H7 (cell line): ENCODE results near the gene PPP2R2B. TPM values are rescaled to one million over a fixed set of nuclear protein-coding genes. Genes with fewer than 3 reads are reported as not detected.

ENCODE experiments used
- DNase-seq: peaks from one replicate; pipeline ENCODE4 v3.0.0; 2012
- H3K27me3 ChIP-seq: 2 replicates; pipeline ENCODE4 v1.6.0; 2011; ENCODE audit warnings: mild to moderate bottlenecking, low read length; ENCODE audit not compliant: control insufficient read depth, insufficient read depth
- H3K36me3 ChIP-seq: replicated peaks from 2 replicates; pipeline ENCODE4 v1.5.1; 2011; ENCODE audit warnings: low read length; ENCODE audit not compliant: control insufficient read depth, insufficient read depth
- H3K4me3 ChIP-seq: 2 replicates; pipeline ENCODE4 v1.5.1; 2011; ENCODE audit warnings: low read depth, mild to moderate bottlenecking, control low read depth, low read length, moderate library complexity; ENCODE audit not compliant: insufficient read depth
- total RNA-seq: library from RNA; depleted of rRNA; stranded (reverse); fragments of >200 nt; shearing (Covaris generic); gene quantifications from 2 replicates; pipeline ENCODE4 v1.2.3, GENCODE V29; 2014

PPP2R2B gene
- total RNA-seq, 1 experiment from 2014 or later: 60.2 TPM

- H3K27me3 ChIP-seq: no peaks in the 10 kb centered on the region
- H3K4me3 ChIP-seq: no peak overlapping the region
- no peaks in the 10 kb centered on the region for H3K36me3 ChIP-seq
- DNase-seq: no peak
Measured at GRCh38 chr5:146796144-146796543, 82.4 kb downstream of the PPP2R2B start.

- Histone ChIP-seq H3K36me3 (no peaks in the 10 kb centered on the region), H3K27me3 (no peaks in the 10 kb centered on the region), H3K4me3 (no peak overlapping the region)
- no peak for DNase-seq
Measured at GRCh38 chr5:146794326-146795029, 84.1 kb downstream of the PPP2R2B start.

- DNase-seq: no peak
- Histone ChIP-seq H3K36me3 (no peaks in the 10 kb centered on the region), H3K4me3 (no peak overlapping the region), H3K27me3 (no peaks in the 10 kb centered on the region)
Measured at GRCh38 chr5:146793709-146794108, 84.8 kb downstream of the PPP2R2B start.

- no peaks in the 10 kb centered on the region for H3K27me3 ChIP-seq
- no peak for DNase-seq
- H3K4me3 ChIP-seq: no peak overlapping the region
- H3K36me3 ChIP-seq: no peaks in the 10 kb centered on the region
Measured at GRCh38 chr5:146791471-146791870, 87.1 kb downstream of the PPP2R2B start.

GRCh38 chr5:146789712-146790653, 88.6 kb downstream of the PPP2R2B start:
- DNase-seq: peak; percentile 19
- no peaks in the 10 kb centered on the region for H3K27me3 ChIP-seq
- no peak overlapping the region for H3K4me3 ChIP-seq
- no peaks in the 10 kb centered on the region for H3K36me3 ChIP-seq

GRCh38 chr5:146788898-146789297, 89.7 kb downstream of the PPP2R2B start:
- no peak overlapping the region for H3K4me3 ChIP-seq
- peak; percentile 28 for DNase-seq
- H3K27me3 ChIP-seq: no peaks in the 10 kb centered on the region
- H3K36me3 ChIP-seq: no peaks in the 10 kb centered on the region

- H3K4me3 ChIP-seq: no peak overlapping the region
- H3K36me3 ChIP-seq: no peaks in the 10 kb centered on the region
- no peak for DNase-seq
- no peaks in the 10 kb centered on the region for H3K27me3 ChIP-seq
Measured at GRCh38 chr5:146785065-146785464, 93.5 kb downstream of the PPP2R2B start.

GRCh38 chr5:146781157-146781556, 97.4 kb downstream of the PPP2R2B start:
- no peak for DNase-seq
- Histone ChIP-seq H3K27me3 (no peaks in the 10 kb centered on the region), H3K36me3 (no peaks in the 10 kb centered on the region), H3K4me3 (no peak overlapping the region)

GRCh38 chr5:146779211-146779869, 99.2 kb downstream of the PPP2R2B start:
- H3K36me3 ChIP-seq: no peaks in the 10 kb centered on the region
- no peaks in the 10 kb centered on the region for H3K27me3 ChIP-seq
- DNase-seq: no peak
- H3K4me3 ChIP-seq: no peak overlapping the region

GRCh38 chr5:146778795-146779194, 99.8 kb downstream of the PPP2R2B start:
- Histone ChIP-seq H3K36me3 (no peaks in the 10 kb centered on the region), H3K4me3 (no peak overlapping the region), H3K27me3 (no peaks in the 10 kb centered on the region)
- no peak for DNase-seq

GRCh38 chr5:146778261-146778660, 100.3 kb downstream of the PPP2R2B start:
- no peak for DNase-seq
- Histone ChIP-seq H3K4me3 (no peak overlapping the region), H3K36me3 (no peaks in the 10 kb centered on the region), H3K27me3 (no peaks in the 10 kb centered on the region)

- no peak for DNase-seq
- H3K27me3 ChIP-seq: no peaks in the 10 kb centered on the region
- H3K4me3 ChIP-seq: no peak overlapping the region
- no peaks in the 10 kb centered on the region for H3K36me3 ChIP-seq
Measured at GRCh38 chr5:146772881-146773466, 105.6 kb downstream of the PPP2R2B start.

- DNase-seq: no peak
Measured at GRCh38 chr5:146770980-146771379, 107.6 kb downstream of the PPP2R2B start.

GRCh38 chr5:146770546-146770945, 108.0 kb downstream of the PPP2R2B start:
- Histone ChIP-seq H3K36me3 (no peaks in the 10 kb centered on the region), H3K4me3 (no peak overlapping the region), H3K27me3 (no peaks in the 10 kb centered on the region)
- no peak for DNase-seq

More at GRCh38 chr5:146770980-146771379, 107.6 kb downstream of the PPP2R2B start:
- Histone ChIP-seq H3K4me3 (no peak overlapping the region), H3K27me3 (no peaks in the 10 kb centered on the region), H3K36me3 (no peaks in the 10 kb centered on the region)
